ENCODE data around the gene OLFM3. TPM values are rescaled to one million over a fixed set of nuclear protein-coding genes. Genes with fewer than 3 reads are reported as not detected.

OLFM3 gene
- total and polyA plus RNA-seq, 2 experiments from 2014 or later = 0.21 to 0.31 TPM

GRCh38 chr1:101907264-101907663 lies 89.5 kb downstream of the OLFM3 start:
- no peak overlapping the region for H3K4me3 Mint-ChIP-seq
- no peaks in the 10 kb centered on the region for H3K36me3 Mint-ChIP-seq (ENCODE audit: low read depth)
- H2AFZ ChIP-seq = no peak overlapping the region
- no peaks in the 10 kb centered on the region for H3K9me2 ChIP-seq (ENCODE audit: insufficient read depth)
- no peak overlapping the region for H3K27ac Mint-ChIP-seq
- H3K4me1 Mint-ChIP-seq = peaks cover 31% of the 10 kb centered on the region
- H3K4me1 ChIP-seq (ENCODE audit: insufficient read depth) = peaks cover 9% of the 10 kb centered on the region
- H3K27me3 Mint-ChIP-seq (ENCODE audit: insufficient read depth, low read depth, poor library complexity) = no peaks in the 10 kb centered on the region
- no peak overlapping the region for H3K4me3 ChIP-seq
- H3K27ac ChIP-seq (ENCODE audit: low read depth) = no peak overlapping the region
- no peaks in the 10 kb centered on the region for H4K20me1 ChIP-seq (replicated peaks; ENCODE audit: insufficient read depth)
- H3K36me3 ChIP-seq (ENCODE audit: insufficient read depth) = no peaks in the 10 kb centered on the region
- H3K27me3 ChIP-seq (ENCODE audit: insufficient read depth) = no peaks in the 10 kb centered on the region
- DNase-seq (ENCODE audit: low spot score) (peak; percentile 29), ATAC-seq (peak; percentile 76)
- H3K4me2 ChIP-seq = 0 out of 2 replicates have a peak overlapping the region, but pooled peaks have one; percentile 7
- TF ChIP-seq ETS1 (IDR thresholded peaks at IDR 0.05) = no peak
- TF ChIP-seq POLR2AphosphoS5 (IDR thresholded peaks at IDR 0.05; ENCODE audit: low read depth) = no peak
- no peak for TF ChIP-seq EZH2 (IDR thresholded peaks at IDR 0.05; ENCODE audit: low read depth, unreplicated experiment)
- TF ChIP-seq CREB1 (CRISPR knock-in tag; IDR thresholded peaks at IDR 0.05; ENCODE audit: low read depth) = no peak
- no peak for TF ChIP-seq REST (IDR thresholded peaks at IDR 0.05; ENCODE audit: unreplicated experiment)
- TF ChIP-seq NANOG (IDR thresholded peaks at IDR 0.05; ENCODE audit: borderline replicate concordance) = peak; percentile 57; the same call in 1 of the 2 replicates
- no peak for TF ChIP-seq ZNF462 (CRISPR knock-in tag; IDR thresholded peaks at IDR 0.05)
- no peak for TF ChIP-seq STAT1 (IDR thresholded peaks at IDR 0.05; ENCODE audit: unreplicated experiment)
- no peaks in the 10 kb centered on the region for H3K79me2 ChIP-seq (replicated peaks; ENCODE audit: insufficient read depth)
- H3K9me3 Mint-ChIP-seq = no peaks in the 10 kb centered on the region
- H3F3A ChIP-seq (replicated peaks; ENCODE audit: low read depth) = no peaks in the 10 kb centered on the region
